ENCODE measurements around the gene ANKRD22. TPM values are rescaled to one million over a fixed set of nuclear protein-coding genes. Genes with fewer than 3 reads are reported as not detected.

The ANKRD22 gene
- total RNA-seq, 6 experiments from 2014 or later = 0.54 to 1.2 (median 1.2) TPM; not detected in 3

- DNase-seq = no peak
- intact Hi-C loops (cut with DNase I) = loop anchor here in 1 of 2 donors (5.0 kb wide), 1 partner anchor 114 kb away; no protein-coding TSS in a partner anchor
- Histone ChIP-seq H3K4me1 (no peaks in the 10 kb centered on the region), H3K9me3 (no peaks in the 10 kb centered on the region), H3K36me3 (no peaks in the 10 kb centered on the region), H3K27ac (no peak overlapping the region), H3K4me3 (no peak overlapping the region), H3K27me3 (no peaks in the 10 kb centered on the region)
- TF ChIP-seq POLR2A (IDR thresholded peaks at IDR 0.05) (no peak), CTCF (IDR thresholded peaks at IDR 0.05) (no peak)
- ATAC-seq = no peak
- 56% methylated on average over 3 of the region's 3 CpGs for WGBS (ENCODE audit: insufficient coverage, low coverage, low lambda C conversion rate, missing lambda C conversion rate)
These were observed 45.7 kb downstream of the ANKRD22 start for GRCh38 chr10:88805924-88806323.

- intact Hi-C loops (cut with DNase I) = loop anchor here in 1 of 2 donors (5.0 kb wide), 1 partner anchor 113 kb away; no protein-coding TSS in a partner anchor
- no peaks in the 10 kb centered on the region for H3K36me3 ChIP-seq
- no peak for ATAC-seq
- 20% methylated on average over 2 of the region's 2 CpGs for WGBS (ENCODE audit: insufficient coverage, low coverage, low lambda C conversion rate, missing lambda C conversion rate)
- H3K9me3 ChIP-seq = no peaks in the 10 kb centered on the region
- no peaks in the 10 kb centered on the region for H3K27me3 ChIP-seq
- no peak for TF ChIP-seq POLR2A (IDR thresholded peaks at IDR 0.05)
- no peak for TF ChIP-seq CTCF (IDR thresholded peaks at IDR 0.05)
- no peak for DNase-seq
- H3K4me3 ChIP-seq = no peak overlapping the region
- no peak overlapping the region for H3K27ac ChIP-seq
- no peaks in the 10 kb centered on the region for H3K4me1 ChIP-seq
These were observed 46.3 kb downstream of the ANKRD22 start for GRCh38 chr10:88805361-88805760.

- ATAC-seq = no peak
- TF ChIP-seq POLR2A (IDR thresholded peaks at IDR 0.05) (no peak), CTCF (IDR thresholded peaks at IDR 0.05) (no peak)
- Histone ChIP-seq H3K27ac (no peak overlapping the region), H3K9me3 (no peaks in the 10 kb centered on the region), H3K4me1 (no peaks in the 10 kb centered on the region), H3K27me3 (no peaks in the 10 kb centered on the region), H3K36me3 (no peaks in the 10 kb centered on the region), H3K4me3 (no peak overlapping the region)
- DNase-seq = no peak
- intact Hi-C loops (cut with DNase I) = no loop called here
- 43% methylated on average over 6 of the region's 6 CpGs for WGBS (ENCODE audit: insufficient coverage, low coverage, low lambda C conversion rate, missing lambda C conversion rate)
These were observed 47.4 kb downstream of the ANKRD22 start for GRCh38 chr10:88804083-88804812.

GRCh38 chr10:88803641-88804040, 48.0 kb downstream of the ANKRD22 start:
- H3K27ac ChIP-seq = no peak overlapping the region
- no peaks in the 10 kb centered on the region for H3K9me3 ChIP-seq
- H3K36me3 ChIP-seq = no peaks in the 10 kb centered on the region
- intact Hi-C loops (cut with DNase I) = no loop called here
- no peak for TF ChIP-seq POLR2A (IDR thresholded peaks at IDR 0.05)
- no peak for TF ChIP-seq CTCF (IDR thresholded peaks at IDR 0.05)
- no peaks in the 10 kb centered on the region for H3K27me3 ChIP-seq
- 84% methylated on average over 2 of the region's 2 CpGs for WGBS (ENCODE audit: insufficient coverage, low coverage, low lambda C conversion rate, missing lambda C conversion rate)
- DNase-seq (no peak), ATAC-seq (no peak)
- no peaks in the 10 kb centered on the region for H3K4me1 ChIP-seq
- no peak overlapping the region for H3K4me3 ChIP-seq
